SK-N-DZ (cell line): Measurements from ENCODE around the gene EDC4.

Experiments
- DNase-seq: peaks from one replicate; pipeline ENCODE4 v3.0.0-alpha.2; 2015; ENCODE audit warnings: low spot score

EDC4 gene

GRCh38 chr16:67877064-67877463 is 4.2 kb downstream of the EDC4 start:
- no peak for DNase-seq

- no peak for DNase-seq
These were observed 5.4 kb downstream of the EDC4 start for GRCh38 chr16:67878232-67878631.

GRCh38 chr16:67878846-67879245 is 6.0 kb downstream of the EDC4 start:
- DNase-seq: no peak

- no peak for DNase-seq
These were observed 6.6 kb downstream of the EDC4 start for GRCh38 chr16:67879462-67879861.

- no peak for DNase-seq
These were observed 7.1 kb downstream of the EDC4 start for GRCh38 chr16:67879936-67880335.

- DNase-seq: no peak
These were observed 7.7 kb downstream of the EDC4 start for GRCh38 chr16:67880584-67880983.

GRCh38 chr16:67881621-67882161 is 8.8 kb downstream of the EDC4 start:
- DNase-seq: no peak

- DNase-seq: no peak
These were observed 9.7 kb downstream of the EDC4 start for GRCh38 chr16:67882374-67883145.

- DNase-seq: no peak
These were observed 10.5 kb downstream of the EDC4 start for GRCh38 chr16:67883146-67883871.

GRCh38 chr16:67883872-67884261 is 11.0 kb downstream of the EDC4 start:
- DNase-seq: peak; percentile 38

- peak; percentile 84 for DNase-seq
These were observed 11.8 kb downstream of the EDC4 start, which contains the start of gene NRN1L for GRCh38 chr16:67884684-67885083. NRN1L (plus strand) TSS chr16:67884885; CDS start chr16:67884904, 19 bp downstream.

GRCh38 chr16:67885545-67885944 is 12.7 kb downstream of the EDC4 start:
- DNase-seq: no peak

GRCh38 chr16:67885976-67886375 is 13.1 kb downstream of the EDC4 start:
- DNase-seq: no peak

GRCh38 chr16:67886387-67886786 is 13.5 kb downstream of the EDC4 start:
- no peak for DNase-seq

- no peak for DNase-seq
These were observed 15.5 kb downstream of the EDC4 start for GRCh38 chr16:67888331-67888730.

- no peak for DNase-seq
These were observed 19.5 kb downstream of the EDC4 start for GRCh38 chr16:67892375-67892774.

GRCh38 chr16:67892899-67893742 is 20.3 kb downstream of the EDC4 start, which contains the start of gene PSKH1:
PSKH1 (plus strand) TSS chr16:67893254; CDS start chr16:67908750, 15,496 bp downstream.
- peak; percentile 93 for DNase-seq

GRCh38 chr16:67893743-67894399 is 21.0 kb downstream of the EDC4 start:
- no peak for DNase-seq

GRCh38 chr16:67897231-67897630 is 24.4 kb downstream of the EDC4 start:
- no peak for DNase-seq

- no peak for DNase-seq
These were observed 28.9 kb downstream of the EDC4 start for GRCh38 chr16:67901734-67902133.

- DNase-seq: no peak
These were observed 30.0 kb downstream of the EDC4 start for GRCh38 chr16:67902831-67903230.
